Epithelial cell of proximal tubule (primary cell): Measurements from ENCODE around the gene MINDY4. TPM values are rescaled to one million over a fixed set of nuclear protein-coding genes. Genes with fewer than 3 reads are reported as not detected.

Source experiments
- DNase-seq: peaks from one replicate; pipeline ENCODE4 v3.0.0-alpha.2; 2011; ENCODE audit warnings: low read depth
- H3K4me3 ChIP-seq: 2 replicates; pipeline ENCODE4 v1.5.1; 2011; ENCODE audit warnings: low read depth, mild to moderate bottlenecking, low read length
- CTCF ChIP-seq: conservative IDR thresholded peaks from 2 replicates; pipeline ENCODE4 v1.5.1; 2012; ENCODE audit warnings: low read depth, mild to moderate bottlenecking, low read length
- total RNA-seq: library from RNA; depleted of rRNA; stranded (reverse); fragments of >200 nt; gene quantifications from 2 replicates; pipeline ENCODE4 v1.2.3, GENCODE V29; 2015

The MINDY4 gene
- total RNA-seq, 1 donor from 2014 or later, result 5.2 TPM

DNA sequence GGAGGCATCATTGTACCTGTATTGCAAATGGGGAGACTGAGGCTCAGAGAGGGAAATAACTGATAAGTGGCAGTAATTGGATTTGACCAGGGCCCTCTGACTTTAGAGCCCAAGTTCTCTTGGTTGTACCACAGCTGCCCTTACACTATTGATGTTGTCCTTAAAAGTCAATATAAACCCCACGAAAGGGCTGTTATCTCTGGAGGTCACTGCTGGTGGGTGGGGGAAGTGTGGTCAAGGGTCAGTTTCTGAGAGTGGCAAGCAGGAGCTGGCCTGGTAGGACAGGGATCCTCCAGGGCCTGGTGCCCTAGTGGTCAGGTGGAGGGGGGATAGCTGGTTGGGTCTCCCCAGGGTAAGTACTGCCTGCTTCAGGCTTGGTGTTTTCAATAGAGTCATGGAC, 96.3 kb downstream of the MINDY4 start:
- no peak for TF ChIP-seq CTCF
- DNase-seq, result no peak
- no peak overlapping the region for H3K4me3 ChIP-seq

DNA sequence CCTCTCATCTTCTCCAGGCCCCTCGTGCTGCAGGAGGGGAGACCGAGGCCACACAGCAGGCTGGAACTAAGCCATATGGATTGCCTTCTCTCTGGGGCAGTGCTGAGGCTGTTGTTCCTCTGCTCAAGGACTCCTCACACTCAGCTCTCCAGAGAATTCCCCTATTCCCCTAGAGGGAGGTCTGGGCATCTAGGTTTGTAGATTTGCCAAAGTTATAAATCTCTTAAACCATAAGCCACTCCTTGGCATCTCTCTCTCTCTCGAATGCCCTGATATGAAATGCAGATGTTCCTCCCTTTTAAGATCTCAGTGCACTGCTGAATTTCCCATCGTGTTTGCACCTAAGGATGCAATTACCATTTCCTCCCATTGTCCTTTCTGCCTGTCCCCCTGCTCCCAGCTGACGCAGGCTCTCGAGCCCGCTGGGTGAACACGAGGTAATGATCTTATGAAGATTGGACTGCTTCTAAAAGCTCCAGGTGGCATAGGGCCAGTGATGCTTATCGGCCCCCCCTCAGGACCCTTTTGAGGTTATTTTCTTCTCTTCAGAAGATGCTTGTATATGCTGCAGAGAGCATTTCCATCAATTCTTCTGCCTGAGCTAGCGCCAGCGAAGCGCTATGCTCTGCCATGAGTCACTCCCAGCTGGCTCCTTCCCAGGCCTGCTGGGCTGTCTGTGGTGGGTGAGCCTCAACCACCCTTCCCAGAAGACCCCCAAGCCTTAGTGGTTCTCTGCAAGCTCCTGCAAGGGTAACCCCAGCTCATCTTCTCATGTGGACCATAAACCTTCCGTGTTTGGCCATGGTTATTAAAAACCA, 98.8 kb downstream of the MINDY4 start:
- no peak for TF ChIP-seq CTCF
- DNase-seq, result no peak
- no peak overlapping the region for H3K4me3 ChIP-seq

- no peak for DNase-seq
- H3K4me3 ChIP-seq, result no peak overlapping the region
- no peak for TF ChIP-seq CTCF
These were observed 99.8 kb downstream of the MINDY4 start for GRCh38 chr7:30870821-30871518.

- TF ChIP-seq CTCF, result no peak
- no peak overlapping the region for H3K4me3 ChIP-seq
- DNase-seq, result no peak
These were observed 100.4 kb downstream of the MINDY4 start for GRCh38 chr7:30871655-30872054.

DNA sequence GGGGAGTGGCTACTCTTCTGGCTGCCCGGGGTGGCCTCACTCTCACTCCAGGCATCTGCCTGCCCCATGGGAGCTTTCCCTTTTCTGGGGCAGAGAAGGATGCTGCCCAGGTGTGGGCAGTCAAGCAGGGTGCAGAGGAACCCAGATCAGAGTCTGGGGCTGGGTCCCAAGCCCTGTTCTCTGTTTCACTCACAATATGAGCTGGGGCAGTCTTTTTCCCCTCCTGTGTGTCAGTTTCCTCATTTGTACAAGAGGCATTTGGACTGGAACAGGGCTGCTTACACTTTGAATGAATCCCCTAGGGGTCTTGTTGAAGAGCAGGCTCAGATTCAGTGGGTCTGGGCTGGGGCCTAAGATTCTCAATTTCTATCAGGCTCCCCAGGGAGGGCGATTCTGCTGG, 102.0 kb downstream of the MINDY4 start:
- DNase-seq, result no peak
- H3K4me3 ChIP-seq, result no peak overlapping the region
- no peak for TF ChIP-seq CTCF

DNA sequence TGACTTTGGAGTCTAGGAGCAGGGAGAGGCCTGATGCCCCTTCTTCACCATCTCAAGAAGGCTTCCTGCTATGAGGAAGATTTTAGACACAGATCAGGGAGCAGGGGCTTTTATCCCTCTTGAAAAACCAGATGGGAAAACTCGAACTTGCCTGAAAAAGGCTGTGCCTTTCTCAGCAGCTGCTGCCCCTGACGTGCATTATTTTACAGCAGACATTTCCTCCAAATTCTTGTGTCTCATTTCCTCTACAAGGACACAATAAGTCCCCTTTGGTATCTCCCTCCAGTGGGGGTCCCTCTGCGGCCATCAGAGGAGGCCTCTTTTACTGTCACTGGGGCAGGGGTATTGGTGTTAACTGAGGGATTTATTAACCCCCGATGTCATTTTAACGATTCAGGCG, 102.4 kb downstream of the MINDY4 start:
- no peak for TF ChIP-seq CTCF
- H3K4me3 ChIP-seq, result no peak overlapping the region
- no peak for DNase-seq
